ENCODE measurements around the gene CD3E. TPM values are rescaled to one million over a fixed set of nuclear protein-coding genes. Genes with fewer than 3 reads are reported as not detected.
A peak's percentile ranks its signal among the peaks of the same experiment; 100 is the strongest.

The CD3E gene
- total and polyA plus RNA-seq, 2 of the 8 experiments (the other 6 are each of a cell fraction or from before 2014, with no cell fraction given): not detected

DNA sequence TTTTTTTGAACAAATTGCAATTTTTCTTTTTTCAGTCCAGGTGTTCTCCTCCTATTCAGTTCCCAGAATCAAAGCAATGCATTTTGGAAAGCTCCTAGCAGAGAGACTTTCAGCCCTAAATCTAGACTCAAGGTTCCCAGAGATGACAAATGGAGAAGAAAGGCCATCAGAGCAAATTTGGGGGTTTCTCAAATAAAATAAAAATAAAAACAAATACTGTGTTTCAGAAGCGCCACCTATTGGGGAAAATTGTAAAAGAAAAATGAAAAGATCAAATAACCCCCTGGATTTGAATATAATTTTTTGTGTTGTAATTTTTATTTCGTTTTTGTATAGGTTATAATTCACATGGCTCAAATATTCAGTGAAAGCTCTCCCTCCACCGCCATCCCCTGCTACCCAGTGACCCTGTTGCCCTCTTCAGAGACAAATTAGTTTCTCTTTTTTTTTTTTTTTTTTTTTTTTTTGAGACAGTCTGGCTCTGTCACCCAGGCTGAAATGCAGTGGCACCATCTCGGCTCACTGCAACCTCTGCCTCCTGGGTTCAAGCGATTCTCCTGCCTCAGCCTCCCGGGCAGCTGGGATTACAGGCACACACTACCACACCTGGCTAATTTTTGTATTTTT is 48.7 kb downstream of the CD3E start:
- no peak overlapping the region for H3K56ac ChIP-seq (replicated peaks; ENCODE audit: insufficient read length, low read depth, low read length)
- POLR2A ChIA-PET (ENCODE audit: partially characterized antibody): no interaction called here
- H4K8ac ChIP-seq (ENCODE audit: extremely low read depth, insufficient read depth, low read length): no peak overlapping the region
- H3K79me2 ChIP-seq (ENCODE audit: control insufficient read depth in 1 of 2, insufficient read depth in 2 of 2, low read length in 2 of 2): no peaks in the 10 kb centered on the region
- no peak overlapping the region for H2AFZ ChIP-seq (ENCODE audit: low read length)
- H3K36me3 ChIP-seq (ENCODE audit: control insufficient read depth in 2 of 4, insufficient read depth in 4 of 4, low read length in 3 of 4): no peaks in the 10 kb centered on the region
- no peak overlapping the region for H2BK20ac ChIP-seq (ENCODE audit: low read length)
- no peak overlapping the region for H3K27ac ChIP-seq (ENCODE audit: low read depth, low read length)
- peaks cover 0 to 3% of the 10 kb centered on the region in 2 experiments; a peak in 1 of 4 replicates for H3K9me3 ChIP-seq (ENCODE audit: insufficient read depth in 2 of 2, low read depth in 1 of 2, low read length in 1 of 2)
- H2BK120ac ChIP-seq (replicated peaks; ENCODE audit: low read depth, low read length): no peak overlapping the region
- H3K9ac ChIP-seq (replicated peaks in 1 of 4; ENCODE audit: extremely low read depth in 1 of 4, low read depth in 3 of 4, low read length in 3 of 4): no peak overlapping the region
- H3K23ac ChIP-seq (ENCODE audit: insufficient read length): no peak overlapping the region
- no peak overlapping the region for H2BK15ac ChIP-seq (ENCODE audit: low read length)
- no peak overlapping the region for H2AK5ac ChIP-seq (ENCODE audit: low read depth, low read length)
- DNase-seq (ENCODE audit: low read depth in 1 of 2, low spot score in 2 of 2): no peak
- H3K4me2 ChIP-seq (ENCODE audit: insufficient read depth in 1 of 2, low read depth in 2 of 2, low read length in 2 of 2): no peak overlapping the region
- no peak overlapping the region for H3K14ac ChIP-seq (ENCODE audit: insufficient read length)
- CTCF ChIA-PET (ENCODE audit: partially characterized antibody): interaction anchor here (0.7 to 8.9 kb wide), 9 partner anchors 13 to 222 kb away, joined by 3 to 52 read pairs (median 4); partner anchors contain the start of gene CD3D
- no peaks in the 10 kb centered on the region for H3K23me2 ChIP-seq (ENCODE audit: low read depth, low read length)
- H2BK12ac ChIP-seq (ENCODE audit: low read depth, low read length): no peak overlapping the region
- no peaks in the 10 kb centered on the region for H3K4me1 ChIP-seq (replicated peaks in 1 of 4; ENCODE audit: control insufficient read depth in 3 of 4, insufficient read depth in 4 of 4, low read length in 3 of 4)
- H3K4me3 ChIP-seq (ENCODE audit: extremely low read depth in 1 of 4, insufficient read depth in 2 of 4, low read depth in 3 of 4, low read length in 4 of 4): no peak overlapping the region
- no peak overlapping the region for H3K18ac ChIP-seq (ENCODE audit: extremely low read depth, low read length)
- H2BK5ac ChIP-seq (ENCODE audit: low read depth, low read length): no peak overlapping the region
- peaks cover 0 to 3% (median 1%) of the 10 kb centered on the region in 4 experiments; a peak in 2 of 7 replicates for H3K27me3 ChIP-seq (replicated peaks in 1 of 4; ENCODE audit: control insufficient read depth in 3 of 4, extremely low read depth in 1 of 4, insufficient read depth in 3 of 4, low read length in 3 of 4)
- no peak overlapping the region for H4K5ac ChIP-seq (ENCODE audit: insufficient read length, low read depth, low read length)
- H4K20me1 ChIP-seq (replicated peaks in 1 of 2; ENCODE audit: control insufficient read depth in 1 of 2, insufficient read depth in 2 of 2, low read length in 2 of 2): no peaks in the 10 kb centered on the region
- 21% methylated on average over 6 of the region's 6 CpGs; no CpG with 5 or more reads in 1 of the 2 experiments for WGBS, 2 experiments (ENCODE audit: extremely low coverage in 1 of 2, insufficient coverage in 1 of 2, insufficient read length in 1 of 2, insufficient replicate concordance in 2 of 2, low coverage in 1 of 2, low lambda C conversion rate in 2 of 2, missing lambda C conversion rate in 1 of 2)
- no peaks in the 10 kb centered on the region for H3K79me1 ChIP-seq (ENCODE audit: low read depth, low read length)
- H3K4ac ChIP-seq (replicated peaks; ENCODE audit: insufficient read length, low read depth, low read length): no peak overlapping the region
- H4K91ac ChIP-seq (replicated peaks; ENCODE audit: insufficient read length, low read length): no peak overlapping the region
- FAIRE-seq: no peak
- TF ChIP-seq SAP30 (IDR thresholded peaks at IDR 0.05; ENCODE audit: insufficient read depth, insufficient replicate concordance, low read length) (no peak), RAD21 (IDR thresholded peaks at IDR 0.05 in 1 of 2, conservative IDR thresholded peaks at IDR 0.05 in 1 of 2; ENCODE audit: low read depth in 2 of 2, low read length in 2 of 2) (peak in 1 of 2 experiments; percentile 28), CHD1 (IDR thresholded peaks at IDR 0.05; ENCODE audit: low read depth, low read length) (no peak), TBP (IDR thresholded peaks at IDR 0.05; ENCODE audit: low read depth, low read length) (no peak), SUZ12 (IDR thresholded peaks at IDR 0.05; ENCODE audit: low read length) (no peak), RFX5 (IDR thresholded peaks at IDR 0.05; ENCODE audit: borderline replicate concordance, low read depth, low read length) (no peak), EGR1 (IDR thresholded peaks at IDR 0.05; ENCODE audit: borderline replicate concordance, low read depth, low read length) (no peak), BCL11A (IDR thresholded peaks at IDR 0.05; ENCODE audit: low read depth in 2 of 2, low read length in 2 of 2) (no peak), RBBP5 (IDR thresholded peaks at IDR 0.05; ENCODE audit: borderline replicate concordance, low read depth, low read length) (no peak), CHD2 (IDR thresholded peaks at IDR 0.05; ENCODE audit: low read length) (no peak), JUN (IDR thresholded peaks at IDR 0.05; ENCODE audit: low read depth, low read length) (no peak), RNF2 (IDR thresholded peaks at IDR 0.05; ENCODE audit: borderline replicate concordance, low read depth, low read length, missing control alignments, poor library complexity, severe bottlenecking) (no peak), SIRT6 (IDR thresholded peaks at IDR 0.05; ENCODE audit: low read length) (no peak)

Data from H1 (cell line).